OCI-LY7 (cell line): ENCODE data around the gene RAPGEF2. TPM values are rescaled to one million over a fixed set of nuclear protein-coding genes. Genes with fewer than 3 reads are reported as not detected.

ENCODE experiments used
- BruUV-seq: library from RNA; stranded (reverse); fragments of 400-500 nt; replicated peaks from 2 replicates; lab custom pipeline; 2021; lab: Mats Ljungman, UMichigan
- CTCF ChIA-PET: fragments of 300-600 bp; sonication (Branson Sonifier 250); formaldehyde crosslinking; loops from one replicate; lab custom pipeline; 2022; ENCODE audit warnings: antibody characterized with exemption; ENCODE audit not compliant: unreplicated experiment; lab: Charles Lee
- POLR2A ChIA-PET: fragments of 300-600 bp; sonication (Branson Sonifier 250); formaldehyde crosslinking; loops from one replicate; lab custom pipeline; 2022; ENCODE audit warnings: antibody characterized with exemption; lab: Charles Lee
- DNase-seq: peaks from one replicate; pipeline ENCODE4 v3.0.0-alpha.2; 2015; ENCODE audit warnings: low spot score
- H2AFZ ChIP-seq: fragments of 200-600 bp; sonication (generic), shearing (Covaris generic); 2 replicates; pipeline ENCODE4 v1.6.1; 2014; ENCODE audit warnings: mild to moderate bottlenecking, antibody characterized with exemption, low read length, moderate library complexity
- H3K27ac ChIP-seq: fragments of 200-600 bp; sonication (generic); 2 replicates; pipeline ENCODE4 v1.5.1; 2014; ENCODE audit warnings: mixed run types, low read depth, mild to moderate bottlenecking, moderate library complexity, low read length, inconsistent platforms; ENCODE audit not compliant: poor library complexity, severe bottlenecking
- H3K36me3 ChIP-seq: fragments of 200-600 bp; sonication (generic); 2 replicates; pipeline ENCODE4 v1.6.1; 2014; ENCODE audit warnings: mild to moderate bottlenecking, antibody characterized with exemption, low read length, moderate library complexity, mixed read lengths; ENCODE audit not compliant: insufficient read depth
- H3K4me1 ChIP-seq: fragments of 200-600 bp; sonication (generic); 2 replicates; pipeline ENCODE4 v1.5.1; 2014; ENCODE audit warnings: mild to moderate bottlenecking, low read length; ENCODE audit not compliant: insufficient read depth, poor library complexity, severe bottlenecking
- H3K4me2 ChIP-seq: fragments of 200-600 bp; sonication (generic); 2 replicates; pipeline ENCODE4 v1.6.1; 2014; ENCODE audit warnings: mild to moderate bottlenecking, low read length
- H3K4me3 ChIP-seq: fragments of 200-600 bp; sonication (generic); 2 replicates; pipeline ENCODE4 v1.5.1; 2014; ENCODE audit warnings: mild to moderate bottlenecking, low read depth, low read length; ENCODE audit not compliant: poor library complexity, severe bottlenecking
- H3K79me2 ChIP-seq: fragments of 200-600 bp; sonication (generic); 2 replicates; pipeline ENCODE4 v1.6.1; 2016; ENCODE audit warnings: low read depth, mild to moderate bottlenecking, low read length, moderate library complexity, mixed read lengths; ENCODE audit not compliant: insufficient read depth
- H3K9me2 ChIP-seq: fragments of 200-600 bp; sonication (generic); 2 replicates; pipeline ENCODE4 v1.6.1; 2016; ENCODE audit warnings: mild to moderate bottlenecking, low read length, mixed read lengths; ENCODE audit not compliant: insufficient read depth
- H3K9me3 ChIP-seq: fragments of 200-600 bp; sonication (generic); 2 replicates; pipeline ENCODE4 v1.6.1; 2014; ENCODE audit warnings: mild to moderate bottlenecking, mixed run types, low read length, mixed read lengths
- H4K20me1 ChIP-seq: fragments of 200-600 bp; sonication (generic); 2 replicates; pipeline ENCODE4 v1.6.1; 2014; ENCODE audit warnings: mild to moderate bottlenecking, antibody characterized with exemption, low read length, moderate library complexity, mixed read lengths; ENCODE audit not compliant: insufficient read depth
- EZH2phosphoT487 ChIP-seq: fragments of 200-600 bp; sonication (generic); IDR thresholded peaks from 2 replicates; pipeline ENCODE4 v1.6.1; 2018; ENCODE audit warnings: low read depth, borderline replicate concordance, mild to moderate bottlenecking, mixed run types, antibody characterized with exemption, low read length, moderate library complexity, mixed read lengths
- intact Hi-C: fragments of 100-400 bp; cut with micrococcal nuclease; formaldehyde crosslinking; loops from one replicate; pipeline ENCODE4 v1.10.0; 2022; ENCODE audit not compliant: unreplicated experiment
- total RNA-seq, 2 experiments: library from RNA; depleted of rRNA in 1 of 2; stranded (reverse); fragments of >200 nt in 1 of 2; shearing (Covaris generic) in 1 of 2; gene quantifications; 2 replicates each; pipeline ENCODE4 v1.2.3, GENCODE V29; 2014 to 2022
- TF ChIP-seq, protein P1 (sequence below): fragments of 200-600 bp; sonication (generic); conservative IDR thresholded peaks from 2 replicates; pipeline ENCODE4 v1.5.1; 2014; ENCODE audit warnings: mild to moderate bottlenecking, antibody characterized with exemption, low read length, moderate library complexity, mixed read lengths

Gene RAPGEF2
- total RNA-seq, 2 experiments from 2014 or later, result 4.6 to 6.5 TPM

DNA sequence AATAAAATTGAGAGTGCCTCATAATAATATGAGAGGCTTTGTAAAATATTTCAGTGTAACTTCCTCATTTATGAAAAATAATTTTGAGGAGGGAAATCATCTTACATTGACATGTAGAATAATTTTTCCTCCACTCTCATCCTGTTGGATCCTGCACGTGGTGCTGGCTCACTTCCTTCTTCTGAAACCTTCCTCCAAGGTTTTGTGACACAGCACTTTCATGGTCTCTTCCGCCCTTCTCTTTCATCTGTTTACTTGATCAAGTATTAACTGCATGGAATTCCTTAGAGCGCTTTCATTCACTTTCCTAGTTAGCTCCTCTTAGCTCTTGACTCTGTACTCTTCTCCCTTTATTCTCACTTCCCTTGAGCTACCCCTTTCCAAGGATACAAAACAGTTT is 246.5 kb downstream of the RAPGEF2 start:
- H4K20me1 ChIP-seq, result no peaks in the 10 kb centered on the region
- no peak overlapping the region for H3K27ac ChIP-seq
- ChIA-PET POLR2A (no interaction called here), CTCF (no interaction called here)
- no peak for TF ChIP-seq EZH2phosphoT487
- TF ChIP-seq, protein P1, sequence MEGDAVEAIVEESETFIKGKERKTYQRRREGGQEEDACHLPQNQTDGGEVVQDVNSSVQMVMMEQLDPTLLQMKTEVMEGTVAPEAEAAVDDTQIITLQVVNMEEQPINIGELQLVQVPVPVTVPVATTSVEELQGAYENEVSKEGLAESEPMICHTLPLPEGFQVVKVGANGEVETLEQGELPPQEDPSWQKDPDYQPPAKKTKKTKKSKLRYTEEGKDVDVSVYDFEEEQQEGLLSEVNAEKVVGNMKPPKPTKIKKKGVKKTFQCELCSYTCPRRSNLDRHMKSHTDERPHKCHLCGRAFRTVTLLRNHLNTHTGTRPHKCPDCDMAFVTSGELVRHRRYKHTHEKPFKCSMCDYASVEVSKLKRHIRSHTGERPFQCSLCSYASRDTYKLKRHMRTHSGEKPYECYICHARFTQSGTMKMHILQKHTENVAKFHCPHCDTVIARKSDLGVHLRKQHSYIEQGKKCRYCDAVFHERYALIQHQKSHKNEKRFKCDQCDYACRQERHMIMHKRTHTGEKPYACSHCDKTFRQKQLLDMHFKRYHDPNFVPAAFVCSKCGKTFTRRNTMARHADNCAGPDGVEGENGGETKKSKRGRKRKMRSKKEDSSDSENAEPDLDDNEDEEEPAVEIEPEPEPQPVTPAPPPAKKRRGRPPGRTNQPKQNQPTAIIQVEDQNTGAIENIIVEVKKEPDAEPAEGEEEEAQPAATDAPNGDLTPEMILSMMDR, result no peak
- no TSS peak for BruUV-seq
- no peaks in the 10 kb centered on the region for H3K79me2 ChIP-seq
- no peak for DNase-seq
- intact Hi-C loops, result no loop called here
- H3K9me3 ChIP-seq, result no peaks in the 10 kb centered on the region
- no peak overlapping the region for H2AFZ ChIP-seq
- no peak overlapping the region for H3K4me3 ChIP-seq
- no peaks in the 10 kb centered on the region for H3K9me2 ChIP-seq
- no peaks in the 10 kb centered on the region for H3K4me1 ChIP-seq
- H3K4me2 ChIP-seq, result no peak overlapping the region
- no peaks in the 10 kb centered on the region for H3K36me3 ChIP-seq

DNA sequence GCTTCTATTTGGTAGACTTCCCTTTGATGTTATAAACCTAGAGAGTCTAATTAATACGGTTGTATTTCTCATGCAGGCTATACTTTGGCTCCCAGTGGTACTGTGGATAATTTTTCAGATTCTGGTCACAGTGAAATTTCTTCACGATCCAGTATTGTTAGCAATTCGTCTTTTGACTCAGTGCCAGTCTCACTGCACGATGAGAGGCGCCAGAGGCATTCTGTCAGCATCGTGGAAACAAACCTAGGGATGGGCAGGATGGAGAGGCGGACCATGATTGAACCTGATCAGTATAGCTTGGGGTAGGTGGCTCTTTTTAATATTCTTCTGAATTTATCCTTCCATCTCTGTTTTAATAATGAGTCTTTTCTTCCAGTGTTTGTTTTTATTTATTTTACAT is 249.7 kb downstream of the RAPGEF2 start:
- Histone ChIP-seq H3K36me3 (no peaks in the 10 kb centered on the region), H4K20me1 (no peaks in the 10 kb centered on the region), H3K9me2 (no peaks in the 10 kb centered on the region), H2AFZ (no peak overlapping the region), H3K9me3 (no peaks in the 10 kb centered on the region), H3K27ac (no peak overlapping the region), H3K4me3 (no peak overlapping the region), H3K4me1 (no peaks in the 10 kb centered on the region), H3K79me2 (no peaks in the 10 kb centered on the region), H3K4me2 (no peak overlapping the region)
- no peak for TF ChIP-seq EZH2phosphoT487
- TF ChIP-seq, protein P1, result no peak
- BruUV-seq, result no TSS peak
- ChIA-PET CTCF (no interaction called here), POLR2A (interaction anchor here (1.0 kb wide), 1 partner anchor 10 kb away, joined by 3 read pairs; no protein-coding TSS in a partner anchor)
- no peak for DNase-seq
- intact Hi-C loops, result no loop called here

GRCh38 chr4:159353422-159354116 is 250.7 kb downstream of the RAPGEF2 start:
- H3K9me2 ChIP-seq, result no peaks in the 10 kb centered on the region
- no peaks in the 10 kb centered on the region for H4K20me1 ChIP-seq
- DNase-seq, result no peak
- intact Hi-C loops, result no loop called here
- no peak overlapping the region for H3K27ac ChIP-seq
- no peak overlapping the region for H3K4me2 ChIP-seq
- POLR2A ChIA-PET, result no interaction called here
- H2AFZ ChIP-seq, result no peak overlapping the region
- no peaks in the 10 kb centered on the region for H3K9me3 ChIP-seq
- CTCF ChIA-PET, result no interaction called here
- H3K36me3 ChIP-seq, result no peaks in the 10 kb centered on the region
- BruUV-seq, result no TSS peak
- H3K4me1 ChIP-seq, result no peaks in the 10 kb centered on the region
- no peak for TF ChIP-seq EZH2phosphoT487
- TF ChIP-seq, protein P1, result no peak
- H3K79me2 ChIP-seq, result no peaks in the 10 kb centered on the region
- no peak overlapping the region for H3K4me3 ChIP-seq
